Activated T-cell treated with anti-CD3 and anti-CD28 coated beads for 24 hours (primary cell): ENCODE data around the gene PALM2AKAP2.
"Not testable (repeated sequence)": the region's sequence is repeated elsewhere in the genome, so short reads cannot be mapped to it uniquely, and the experiment has no call there.

Source experiments
- DNase-seq: peaks from one replicate; pipeline ENCODE4 v3.0.0-alpha.2; 2020; ENCODE audit warnings: low read depth

Gene PALM2AKAP2

GRCh38 chr9:109805050-109805449 lies 25.1 kb downstream of the PALM2AKAP2 start:
- DNase-seq, result no peak

GRCh38 chr9:109806506-109807115 lies 26.6 kb downstream of the PALM2AKAP2 start:
- DNase-seq, result no peak

- no peak for DNase-seq
These were observed 31.9 kb downstream of the PALM2AKAP2 start for GRCh38 chr9:109811876-109812275.

GRCh38 chr9:109812331-109812730 lies 32.3 kb downstream of the PALM2AKAP2 start:
- no peak for DNase-seq

GRCh38 chr9:109812818-109813281 lies 32.9 kb downstream of the PALM2AKAP2 start:
- no peak for DNase-seq

- DNase-seq, result no peak
These were observed 33.3 kb downstream of the PALM2AKAP2 start for GRCh38 chr9:109813303-109813702.

- DNase-seq, result no peak
These were observed 33.8 kb downstream of the PALM2AKAP2 start for GRCh38 chr9:109813829-109814228.

- no peak for DNase-seq
These were observed 35.5 kb downstream of the PALM2AKAP2 start for GRCh38 chr9:109815366-109815947.

- no peak for DNase-seq
These were observed 36.5 kb downstream of the PALM2AKAP2 start for GRCh38 chr9:109816490-109816889.

- no peak for DNase-seq
These were observed 37.3 kb downstream of the PALM2AKAP2 start for GRCh38 chr9:109817146-109817845.

- DNase-seq, result peak; percentile 5
These were observed 38.0 kb downstream of the PALM2AKAP2 start for GRCh38 chr9:109817846-109818472.

GRCh38 chr9:109821711-109822110 lies 41.7 kb downstream of the PALM2AKAP2 start:
- DNase-seq, result no peak

- DNase-seq, result not testable (repeated sequence)
These were observed 45.4 kb downstream of the PALM2AKAP2 start for GRCh38 chr9:109825383-109825782.

- DNase-seq, result no peak
These were observed 46.6 kb downstream of the PALM2AKAP2 start for GRCh38 chr9:109826559-109826958.

- no peak for DNase-seq
These were observed 48.3 kb downstream of the PALM2AKAP2 start for GRCh38 chr9:109828254-109828653.
